ENCODE measurements around the gene FAM187B.

FAM187B gene

DNA sequence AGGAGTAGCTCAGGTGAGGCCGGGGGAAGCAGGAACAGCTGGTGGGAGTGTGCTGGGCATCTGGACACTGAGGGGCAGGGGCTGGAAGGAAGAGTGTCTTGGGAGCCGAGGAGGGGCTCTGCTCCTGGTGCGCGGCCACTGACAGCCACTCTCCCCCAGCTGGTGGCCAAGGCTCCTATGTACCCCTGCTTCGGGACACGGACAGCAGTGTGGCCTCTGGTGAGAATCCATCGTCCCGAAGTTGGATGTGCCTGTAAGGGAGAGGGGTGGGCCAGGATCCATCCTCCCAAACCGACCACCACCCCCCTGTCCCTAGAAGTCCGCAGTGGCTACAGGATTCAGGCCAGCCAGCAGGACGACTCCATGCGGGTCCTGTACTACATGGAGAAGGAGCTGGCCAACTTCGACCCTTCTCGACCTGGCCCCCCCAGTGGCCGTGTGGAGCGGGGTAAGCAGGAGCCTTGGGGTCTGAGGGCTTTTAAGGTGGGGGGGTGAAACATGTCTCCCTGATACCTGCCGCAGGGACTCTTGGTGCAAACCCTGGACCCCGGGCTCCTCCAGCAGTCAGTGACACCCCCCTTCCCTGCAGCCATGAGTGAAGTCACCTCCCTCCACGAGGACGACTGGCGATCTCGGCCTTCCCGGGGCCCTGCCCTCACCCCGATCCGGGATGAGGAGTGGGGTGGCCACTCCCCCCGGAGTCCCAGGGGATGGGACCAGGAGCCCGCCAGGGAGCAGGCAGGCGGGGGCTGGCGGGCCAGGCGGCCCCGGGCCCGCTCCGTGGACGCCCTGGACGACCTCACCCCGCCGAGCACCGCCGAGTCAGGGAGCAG, 38.2 kb upstream of the FAM187B start:
- no peak for ATAC-seq
- H3K4me1 Mint-ChIP-seq, result peaks cover 35% of the 10 kb centered on the region
- H3K4me3 Mint-ChIP-seq, result peak overlapping the region; percentile 91
- H3K27ac Mint-ChIP-seq, result peak overlapping the region; percentile 98
- no peak for DNase-seq (ENCODE audit: low spot score in 2 of 2)
- H3K36me3 Mint-ChIP-seq, result peaks cover 49% of the 10 kb centered on the region
- H3K9me3 Mint-ChIP-seq, result no peaks in the 10 kb centered on the region

DNA sequence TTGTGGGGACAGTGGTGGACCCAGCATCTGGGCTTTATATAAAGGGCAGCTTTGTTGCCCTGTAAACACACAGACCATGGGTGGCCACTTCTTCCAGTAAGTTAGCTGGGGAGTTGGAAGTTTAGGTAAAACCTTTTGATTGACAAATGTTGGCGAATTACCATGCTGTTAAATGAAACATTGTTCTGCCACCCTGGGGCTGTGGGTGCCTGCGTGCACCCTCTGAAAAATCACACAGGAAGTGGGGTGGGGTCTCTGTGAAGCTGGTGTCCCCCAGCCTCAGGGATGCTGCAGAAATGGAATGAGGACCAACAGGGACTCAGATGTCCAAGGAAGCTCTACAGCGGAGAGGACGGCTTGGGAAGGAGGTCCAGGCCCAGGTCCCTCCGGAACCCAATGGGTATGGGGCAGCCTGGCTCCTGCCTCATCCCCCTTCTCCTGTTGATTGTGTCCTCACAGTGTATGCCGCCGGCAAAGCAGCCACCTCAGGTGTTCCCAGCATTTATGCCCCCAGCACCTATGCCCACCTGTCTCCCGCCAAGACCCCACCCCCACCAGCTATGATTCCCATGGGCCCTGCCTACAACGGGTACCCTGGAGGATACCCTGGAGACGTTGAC, 37.5 kb upstream of the FAM187B start:
- Mint-ChIP-seq H3K27ac (peak overlapping the region; percentile 98), H3K4me1 (peaks cover 36% of the 10 kb centered on the region), H3K36me3 (peaks cover 48% of the 10 kb centered on the region), H3K9me3 (no peaks in the 10 kb centered on the region), H3K4me3 (peak overlapping the region; percentile 91)
- DNase-seq (ENCODE audit: low spot score in 2 of 2) (no peak), ATAC-seq (no peak)

DNA sequence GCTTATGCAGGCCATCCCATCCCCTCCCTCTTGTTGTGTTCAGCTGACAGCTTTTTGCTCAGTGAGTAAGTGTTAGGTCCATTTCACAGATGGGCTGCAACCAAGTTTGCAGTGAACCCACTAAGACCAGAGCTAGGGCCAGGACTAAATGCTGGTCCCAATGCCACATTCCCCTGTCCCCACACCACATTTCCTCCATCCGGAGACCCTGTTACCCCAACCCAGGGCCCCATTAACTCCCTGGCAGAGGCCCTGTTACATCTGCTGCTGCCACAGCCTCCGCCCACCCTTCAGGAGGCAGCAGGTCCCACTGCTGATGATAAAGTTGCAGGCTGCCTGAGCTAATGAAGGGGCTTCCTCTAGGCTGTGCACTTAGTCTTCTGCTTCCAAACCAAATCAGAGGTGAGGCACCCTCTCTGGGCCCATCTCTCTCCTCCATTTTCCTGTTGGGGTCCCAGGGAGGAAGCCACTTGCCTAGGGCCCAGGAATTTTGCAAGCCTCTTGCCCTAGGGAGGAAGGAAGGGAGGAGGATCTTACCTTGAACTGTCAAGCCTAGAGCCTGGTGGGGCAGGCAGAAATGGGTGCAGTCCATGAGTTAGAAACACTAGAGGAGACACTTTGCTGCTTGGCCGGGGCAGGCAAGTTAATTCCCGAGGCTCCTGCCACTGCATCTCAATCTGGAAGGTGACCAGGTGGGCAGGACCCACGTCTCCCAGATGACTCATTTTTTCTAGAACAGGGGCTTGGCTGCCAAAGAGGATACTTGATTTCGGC, 36.8 kb upstream of the FAM187B start:
- Mint-ChIP-seq H3K27ac (peak overlapping the region; percentile 98), H3K4me3 (peak overlapping the region; percentile 91), H3K4me1 (peaks cover 33% of the 10 kb centered on the region), H3K36me3 (peaks cover 44% of the 10 kb centered on the region), H3K9me3 (no peaks in the 10 kb centered on the region)
- no peak for ATAC-seq
- DNase-seq (ENCODE audit: low spot score in 2 of 2), result no peak

DNA sequence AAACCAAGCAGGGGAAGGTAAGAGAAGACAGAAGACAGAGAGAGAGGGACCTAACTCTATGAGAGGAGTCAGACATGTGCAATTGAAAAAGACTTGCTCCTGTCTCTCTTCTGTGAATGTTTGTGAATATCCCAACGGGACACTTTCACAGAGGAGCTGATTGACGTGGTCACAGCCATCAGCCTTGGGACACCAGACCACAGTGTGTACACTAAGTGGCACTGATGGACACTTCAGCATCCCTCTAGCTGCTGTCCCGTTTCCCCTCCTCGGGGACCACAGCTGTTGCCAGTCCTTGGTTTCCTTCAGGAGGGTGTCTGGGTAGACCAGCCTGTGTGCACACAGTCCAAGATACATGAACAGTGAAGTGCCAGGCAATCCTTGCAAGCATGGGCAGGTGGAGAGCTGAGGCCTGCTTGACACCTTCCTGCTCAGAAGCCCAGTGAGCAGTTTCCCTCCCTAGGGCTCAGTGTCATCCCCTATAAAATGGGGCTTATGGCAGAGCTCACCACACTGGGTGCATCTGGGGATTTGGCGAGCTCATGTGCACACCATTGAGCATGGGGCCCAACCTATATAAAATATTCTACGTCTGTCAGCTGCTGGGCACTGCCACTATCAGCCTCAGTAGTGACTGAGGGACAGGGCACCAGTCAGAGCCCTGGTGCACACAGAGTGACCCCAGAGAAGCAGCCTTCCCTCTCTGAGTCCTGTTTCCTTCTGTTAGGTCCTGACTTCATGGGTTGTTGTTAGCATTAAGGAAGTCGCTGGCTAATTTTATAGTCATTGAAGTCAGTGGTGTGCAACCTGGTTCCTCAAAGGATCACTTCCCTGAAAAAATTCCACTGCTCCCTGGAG, 36.0 kb upstream of the FAM187B start:
- H3K9me3 Mint-ChIP-seq, result no peaks in the 10 kb centered on the region
- peaks cover 28% of the 10 kb centered on the region for H3K4me1 Mint-ChIP-seq
- H3K27ac Mint-ChIP-seq, result peak overlapping the region; percentile 98
- no peak overlapping the region for H3K4me3 Mint-ChIP-seq
- DNase-seq (ENCODE audit: low spot score in 2 of 2) (no peak), ATAC-seq (no peak)
- peaks cover 41% of the 10 kb centered on the region for H3K36me3 Mint-ChIP-seq

DNA sequence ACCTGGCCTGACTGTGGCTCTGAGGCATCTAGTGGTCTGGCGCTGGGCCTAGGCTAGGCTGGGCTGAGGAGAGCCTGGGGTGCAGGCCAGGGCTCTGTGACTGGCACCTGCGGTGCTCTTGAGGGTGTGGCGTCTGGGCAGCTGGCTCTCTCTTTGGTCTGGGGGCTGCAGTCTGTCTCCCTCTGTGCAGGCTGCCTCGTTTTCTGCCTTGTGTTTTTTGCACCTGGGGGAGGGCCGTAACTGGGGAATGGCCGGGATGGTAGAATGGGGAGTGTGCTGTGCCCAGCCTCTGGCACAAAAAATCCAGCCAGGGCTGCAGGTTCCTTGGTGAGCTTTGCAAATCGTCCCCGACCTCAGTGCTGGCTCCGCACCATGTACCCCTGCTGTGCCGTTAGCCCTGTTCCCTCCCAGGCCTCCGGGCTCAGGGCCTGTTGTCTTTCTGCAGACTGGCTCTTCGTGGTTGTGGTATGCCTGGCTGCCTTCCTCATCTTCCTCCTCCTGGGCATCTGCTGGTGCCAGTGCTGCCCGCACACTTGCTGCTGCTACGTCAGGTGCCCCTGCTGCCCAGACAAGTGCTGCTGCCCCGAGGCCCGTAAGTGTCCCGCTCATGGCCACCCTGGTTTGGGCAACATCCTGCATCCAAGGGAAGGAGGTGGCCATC, 33.7 kb upstream of the FAM187B start:
- no peak for DNase-seq (ENCODE audit: low spot score in 2 of 2)
- no peaks in the 10 kb centered on the region for H3K9me3 Mint-ChIP-seq
- no peak overlapping the region for H3K27ac Mint-ChIP-seq
- peaks cover 28% of the 10 kb centered on the region for H3K4me1 Mint-ChIP-seq
- no peak for ATAC-seq
- no peak overlapping the region for H3K4me3 Mint-ChIP-seq
- H3K36me3 Mint-ChIP-seq, result peaks cover 40% of the 10 kb centered on the region

DNA sequence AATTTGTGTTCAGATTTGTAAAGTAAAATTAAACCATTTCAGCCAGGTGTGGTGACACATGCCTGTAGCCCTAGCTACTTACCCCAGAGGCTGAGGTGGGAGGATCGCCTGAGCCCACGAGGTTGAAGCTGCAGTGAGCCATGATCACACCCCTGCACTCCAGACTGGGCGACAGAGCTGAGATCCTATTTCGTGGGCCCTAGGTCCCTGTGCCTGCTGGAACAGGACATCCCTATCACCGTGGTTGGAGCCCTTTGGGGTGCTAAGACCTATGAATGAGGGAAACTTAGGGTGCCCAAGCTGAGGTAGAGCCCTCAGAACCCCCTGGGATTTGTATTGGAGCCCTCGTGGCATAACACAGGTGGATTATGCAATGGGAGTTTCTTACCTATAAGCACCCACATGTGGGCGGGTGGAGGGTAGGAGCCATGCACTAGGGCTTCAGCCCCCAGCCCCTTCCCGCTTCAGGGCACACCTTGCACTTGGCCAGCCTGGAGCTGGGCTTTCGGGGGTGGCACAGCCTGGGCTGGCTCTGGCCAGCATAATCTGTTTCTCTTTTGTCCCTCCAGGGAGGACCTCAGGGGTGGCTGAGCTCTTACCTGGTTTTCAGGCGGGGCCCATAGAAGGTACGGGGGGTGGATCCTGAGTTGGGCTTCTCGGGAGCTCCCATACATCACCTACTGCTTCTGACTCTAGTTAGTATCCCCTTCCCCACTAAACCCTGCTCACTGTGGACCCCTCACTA, 33.0 kb upstream of the FAM187B start:
- H3K27ac Mint-ChIP-seq, result peak overlapping the region; percentile 82
- no peak overlapping the region for H3K4me3 Mint-ChIP-seq
- peaks cover 25% of the 10 kb centered on the region for H3K4me1 Mint-ChIP-seq
- peaks cover 33% of the 10 kb centered on the region for H3K36me3 Mint-ChIP-seq
- ATAC-seq, result no peak
- no peak for DNase-seq (ENCODE audit: low spot score in 2 of 2)
- no peaks in the 10 kb centered on the region for H3K9me3 Mint-ChIP-seq

DNA sequence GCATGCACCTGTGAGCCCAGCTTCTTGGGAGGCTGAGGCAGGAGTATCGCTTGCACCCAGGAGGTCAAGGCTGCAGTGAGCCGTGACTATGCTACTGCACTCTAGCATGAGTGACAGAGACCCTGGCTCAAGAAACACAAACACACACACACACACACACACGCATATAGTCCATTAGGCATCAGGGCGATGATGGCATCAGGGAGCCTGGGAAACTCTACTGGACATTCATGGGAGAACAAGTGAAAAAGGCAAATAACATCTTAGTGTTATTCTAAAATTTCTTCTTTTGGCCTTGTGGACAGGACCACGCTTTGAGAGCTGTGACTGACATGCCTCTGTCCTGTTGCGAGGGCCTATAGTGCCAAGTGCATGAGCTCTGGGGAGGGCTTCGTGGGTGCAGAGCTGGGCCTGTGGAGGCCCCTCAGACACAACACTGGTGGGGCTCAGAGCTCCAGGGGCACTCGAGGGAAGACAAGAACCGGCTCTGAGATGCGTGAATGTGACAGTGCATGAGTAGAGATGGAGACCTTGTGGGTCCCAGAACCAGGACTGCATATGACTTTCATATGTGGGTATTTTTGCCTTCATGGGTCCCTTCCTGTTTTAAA, 32.3 kb upstream of the FAM187B start:
- ATAC-seq (no peak), DNase-seq (ENCODE audit: low spot score in 2 of 2) (no peak)
- peaks cover 28% of the 10 kb centered on the region for H3K36me3 Mint-ChIP-seq
- no peak overlapping the region for H3K4me3 Mint-ChIP-seq
- peaks cover 18% of the 10 kb centered on the region for H3K4me1 Mint-ChIP-seq
- H3K9me3 Mint-ChIP-seq, result no peaks in the 10 kb centered on the region
- peak overlapping the region; percentile 82 for H3K27ac Mint-ChIP-seq

DNA sequence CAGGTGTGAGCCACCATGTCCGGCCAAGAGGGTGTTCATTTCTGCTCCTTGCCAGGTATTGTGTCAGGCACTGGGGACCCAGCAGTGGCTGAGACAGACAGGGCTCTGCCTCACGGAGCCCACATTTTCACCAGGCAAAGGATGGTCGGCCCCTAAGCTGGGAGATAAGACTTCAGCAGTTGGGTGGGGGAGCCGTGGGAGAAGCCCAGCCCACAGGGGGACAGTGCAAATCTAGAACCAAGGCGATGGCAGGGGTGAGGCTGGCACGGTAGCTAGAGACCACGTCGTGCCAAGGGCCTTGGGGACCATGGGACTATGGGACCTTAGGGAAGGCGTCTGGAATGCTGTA, 28.5 kb upstream of the FAM187B start:
- Mint-ChIP-seq H3K4me1 (peaks cover 16% of the 10 kb centered on the region), H3K9me3 (no peaks in the 10 kb centered on the region)

DNA sequence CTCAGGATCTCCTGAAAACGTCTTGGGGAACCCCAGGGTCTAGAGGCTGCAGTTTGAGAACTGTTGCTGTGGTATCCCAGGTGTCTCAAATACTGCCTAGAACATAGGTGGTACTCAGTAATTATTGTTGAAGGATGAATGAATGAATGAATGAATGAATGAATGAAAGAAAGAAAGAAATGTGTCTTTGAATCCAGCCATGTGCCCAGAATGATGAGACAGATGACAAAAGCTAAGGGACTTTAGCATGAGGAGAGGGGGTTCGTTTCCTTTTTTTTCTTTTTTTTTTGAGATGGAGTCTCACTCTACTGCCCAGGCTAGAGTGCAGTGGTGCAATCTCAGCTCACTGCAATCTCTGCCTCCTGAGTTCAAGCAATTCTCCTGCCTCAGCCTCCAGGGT, 28.0 kb upstream of the FAM187B start:
- no peak for ATAC-seq
- no peaks in the 10 kb centered on the region for H3K9me3 Mint-ChIP-seq
- no peak overlapping the region for H3K27ac Mint-ChIP-seq
- H3K4me3 Mint-ChIP-seq, result no peak overlapping the region
- DNase-seq (ENCODE audit: low spot score in 2 of 2), result no peak
- peaks cover 16% of the 10 kb centered on the region for H3K4me1 Mint-ChIP-seq
- peaks cover 51% of the 10 kb centered on the region for H3K36me3 Mint-ChIP-seq

More for the DNA sequence above, 28.5 kb upstream of the FAM187B start:
- peaks cover 46% of the 10 kb centered on the region for H3K36me3 Mint-ChIP-seq
- DNase-seq (ENCODE audit: low spot score in 2 of 2), result no peak
- H3K4me3 Mint-ChIP-seq, result no peak overlapping the region
- no peak for ATAC-seq
- no peak overlapping the region for H3K27ac Mint-ChIP-seq

DNA sequence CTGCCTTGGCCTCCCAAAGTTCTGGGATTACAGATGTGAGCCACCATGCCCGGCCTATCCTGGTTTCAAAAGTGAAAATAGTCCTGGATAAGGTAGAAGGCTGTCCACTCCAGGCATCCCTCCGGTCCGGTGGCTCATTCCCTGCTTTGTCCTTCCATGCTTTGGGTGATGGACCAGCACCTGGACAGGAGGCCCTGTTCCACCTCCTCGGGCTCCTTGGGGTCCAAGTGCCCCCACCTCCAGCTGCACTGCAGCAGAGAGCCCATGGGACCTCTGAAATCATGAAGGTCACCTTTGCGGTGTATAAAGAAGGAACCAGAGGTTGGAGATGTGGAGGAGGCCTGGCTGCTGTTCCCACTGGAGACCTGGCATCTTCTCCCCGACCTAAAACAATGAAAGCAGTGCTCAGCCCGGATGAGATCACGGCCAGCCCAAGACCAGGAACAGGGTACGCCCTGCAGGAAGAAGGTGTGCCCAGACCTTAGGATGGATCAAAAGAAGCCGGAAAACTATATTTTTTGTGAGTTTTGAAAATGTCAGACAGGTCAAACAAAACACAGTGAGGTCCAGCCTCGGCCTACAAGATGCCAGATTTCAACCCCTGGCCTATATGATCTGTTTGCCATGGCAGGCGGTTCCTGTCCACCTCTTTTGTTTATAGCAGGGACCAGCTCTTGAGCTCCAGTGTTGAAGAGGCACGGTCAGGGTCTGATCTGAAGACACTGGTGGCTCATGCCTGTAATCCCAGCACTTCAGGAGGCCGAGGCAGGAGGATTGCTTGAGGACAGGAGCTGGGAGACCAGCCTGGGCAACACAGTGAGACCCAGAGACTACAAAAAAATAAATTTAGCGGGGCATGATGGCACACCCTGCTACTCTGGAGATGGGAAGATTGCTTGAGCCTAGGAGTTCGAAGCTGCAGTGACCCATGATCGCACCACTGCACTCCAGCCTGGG, 26.1 kb upstream of the FAM187B start:
- ATAC-seq (no peak), DNase-seq (ENCODE audit: low spot score in 2 of 2) (no peak)
- peak overlapping the region; percentile 81 for H3K27ac Mint-ChIP-seq
- H3K36me3 Mint-ChIP-seq, result peaks cover 55% of the 10 kb centered on the region
- no peak overlapping the region for H3K4me3 Mint-ChIP-seq
- peaks cover 23% of the 10 kb centered on the region for H3K4me1 Mint-ChIP-seq
- no peaks in the 10 kb centered on the region for H3K9me3 Mint-ChIP-seq

DNA sequence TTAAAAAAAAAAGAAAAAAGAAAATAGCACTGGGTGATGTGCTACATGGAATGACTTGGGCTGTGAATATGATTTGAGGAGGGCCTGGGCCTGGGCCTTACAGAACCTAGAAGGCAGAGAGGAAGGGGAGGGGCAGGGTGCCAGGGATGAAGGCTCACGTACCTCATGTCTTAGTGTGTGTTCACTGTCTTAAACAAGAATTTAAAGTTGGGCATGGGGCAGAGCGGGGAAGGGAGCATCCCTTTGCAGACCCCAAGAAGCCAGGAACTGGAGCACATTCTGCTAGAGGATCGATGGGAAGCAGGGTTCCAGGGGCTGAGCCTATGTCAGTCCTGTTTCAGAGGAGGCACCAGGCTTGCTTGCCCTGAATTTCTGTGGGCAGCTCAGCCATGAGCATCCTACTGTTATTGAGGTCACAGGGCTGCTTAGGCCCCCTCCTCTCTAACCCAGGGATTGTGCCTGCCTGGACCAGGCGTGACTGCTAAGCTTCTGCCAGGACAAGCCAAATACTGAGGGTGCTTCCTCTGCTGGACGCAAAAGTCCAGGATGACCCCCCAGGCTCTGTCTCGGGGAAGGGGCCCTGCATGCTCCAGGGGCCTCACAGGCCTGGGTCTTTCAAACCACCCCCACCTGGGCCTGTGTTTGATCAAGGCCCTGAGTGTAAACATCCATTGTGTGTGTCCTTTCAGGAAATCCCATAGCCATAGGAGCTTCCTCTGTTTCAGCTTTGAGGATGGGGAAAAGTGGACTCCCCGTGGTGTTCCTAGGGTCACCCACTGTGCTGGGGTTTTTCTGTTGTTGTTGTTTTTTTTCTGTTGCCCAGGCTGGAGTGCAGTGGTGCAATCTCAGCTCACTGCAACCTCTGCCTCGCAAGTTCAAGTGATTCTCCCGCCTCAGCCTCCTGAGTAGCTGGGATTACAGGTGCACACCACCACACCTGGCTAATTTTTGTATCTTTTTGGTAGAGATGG, 25.1 kb upstream of the FAM187B start:
- peaks cover 33% of the 10 kb centered on the region for H3K4me1 Mint-ChIP-seq
- no peaks in the 10 kb centered on the region for H3K9me3 Mint-ChIP-seq
- H3K36me3 Mint-ChIP-seq, result peaks cover 55% of the 10 kb centered on the region
- H3K4me3 Mint-ChIP-seq, result no peak overlapping the region
- no peak overlapping the region for H3K27ac Mint-ChIP-seq
- no peak for ATAC-seq
- no peak for DNase-seq (ENCODE audit: low spot score in 2 of 2)

DNA sequence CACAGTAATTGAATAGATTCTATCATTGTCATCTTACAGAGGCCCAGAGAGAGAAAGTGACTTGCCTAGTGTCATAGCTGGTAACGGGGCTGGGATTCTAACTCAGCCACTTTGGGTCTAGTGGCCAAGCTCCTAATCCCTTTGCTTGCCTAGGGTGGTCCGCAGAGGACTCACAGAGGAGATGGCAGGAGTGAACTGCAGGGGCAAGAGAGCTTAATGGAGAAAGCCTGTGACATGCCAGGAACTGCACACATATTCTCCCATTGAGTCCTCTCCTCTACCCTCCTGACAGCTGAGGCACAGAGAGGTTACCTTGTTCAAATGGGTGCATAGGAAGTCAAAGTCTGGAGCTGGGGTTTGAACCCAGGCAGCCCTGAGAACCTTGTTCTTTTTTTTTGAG, 22.9 kb upstream of the FAM187B start:
- H3K36me3 Mint-ChIP-seq, result peaks cover 56% of the 10 kb centered on the region
- H3K4me3 Mint-ChIP-seq, result peak overlapping the region; percentile 4
- no peak for DNase-seq (ENCODE audit: low spot score in 2 of 2)
- no peak for ATAC-seq
- peaks cover 45% of the 10 kb centered on the region for H3K4me1 Mint-ChIP-seq
- no peaks in the 10 kb centered on the region for H3K9me3 Mint-ChIP-seq
- H3K27ac Mint-ChIP-seq, result no peak overlapping the region

Data from stimulated activated effector memory CD8-positive, alpha-beta T cell treated with anti-CD3 and anti-CD28 coated beads, Interleukin-12 subunit alpha, Interleukin-12 subunit beta, amount 100 ng/mL, for 72 hours (primary cell).